GM21825 (cell line): ENCODE results near the gene MPC2.
"Not testable (repeated sequence)": the region's sequence is repeated elsewhere in the genome, so short reads cannot be mapped to it uniquely, and the experiment has no call there.

Experiments used
- ATAC-seq: cut with Tn5 transposase; IDR thresholded peaks from one replicate; pipeline ENCODE4 v1.9.1; 2021; ENCODE audit warnings: mild to moderate bottlenecking, moderate library complexity; ENCODE audit not compliant: unreplicated experiment

Gene MPC2

GRCh38 chr1:167935216-167936067 lies 1.4 kb downstream of the MPC2 start:
- ATAC-seq: peak; percentile 7

GRCh38 chr1:167934426-167935215 lies 2.3 kb downstream of the MPC2 start:
- no peak for ATAC-seq

GRCh38 chr1:167933788-167934187 lies 3.1 kb downstream of the MPC2 start:
- ATAC-seq: no peak

GRCh38 chr1:167929725-167930124 lies 7.1 kb downstream of the MPC2 start:
- no peak for ATAC-seq

GRCh38 chr1:167928919-167929318 lies 8.0 kb downstream of the MPC2 start:
- not testable (repeated sequence) for ATAC-seq

GRCh38 chr1:167928457-167928852 lies 8.4 kb downstream of the MPC2 start:
- ATAC-seq: no peak

GRCh38 chr1:167927046-167927754 lies 9.7 kb downstream of the MPC2 start:
- no peak for ATAC-seq

- no peak for ATAC-seq
These were observed 10.3 kb downstream of the MPC2 start for GRCh38 chr1:167926486-167926997.

- ATAC-seq: no peak
These were observed 12.2 kb downstream of the MPC2 start for GRCh38 chr1:167924543-167925231.

- ATAC-seq: no peak
These were observed 12.8 kb downstream of the MPC2 start for GRCh38 chr1:167924102-167924501.

- no peak for ATAC-seq
These were observed 13.4 kb downstream of the MPC2 start for GRCh38 chr1:167923324-167924056.

- ATAC-seq: no peak
These were observed 14.2 kb downstream of the MPC2 start for GRCh38 chr1:167922611-167923074.

GRCh38 chr1:167922023-167922422 lies 14.8 kb downstream of the MPC2 start:
- no peak for ATAC-seq

GRCh38 chr1:167916766-167917511 lies 19.9 kb downstream of the MPC2 start:
- ATAC-seq: no peak

- ATAC-seq: no peak
These were observed 21.3 kb downstream of the MPC2 start for GRCh38 chr1:167915569-167915968.

- ATAC-seq: no peak
These were observed 22.9 kb downstream of the MPC2 start, which contains the start of gene ADCY10 for GRCh38 chr1:167913895-167914496. ADCY10 (minus strand) TSS chr1:167914134; CDS start chr1:167905140, 8,994 bp downstream.

GRCh38 chr1:167912294-167912693 lies 24.6 kb downstream of the MPC2 start:
- ATAC-seq: no peak

- ATAC-seq: no peak
These were observed 25.5 kb downstream of the MPC2 start for GRCh38 chr1:167911413-167911812.

GRCh38 chr1:167910530-167910929 lies 26.3 kb downstream of the MPC2 start:
- no peak for ATAC-seq
